NT2/D1 (cell line): ENCODE data around the gene PDSS1.

Experiments
- SUZ12 ChIP-seq: IDR thresholded peaks from 2 replicates; pipeline ENCODE4 v1.6.1; 2011; ENCODE audit not compliant: insufficient read length, insufficient read depth; ENCODE audit errors: extremely low read depth
- ZNF274 ChIP-seq: IDR thresholded peaks from 2 replicates; pipeline ENCODE4 v1.6.1; 2011; ENCODE audit warnings: mild to moderate bottlenecking, low read depth, low read length

- no peak for TF ChIP-seq SUZ12
- TF ChIP-seq ZNF274: no peak
Measured at GRCh38 chr10:26697922-26698608, 564 bp downstream of the PDSS1 start.
